CD4-positive, alpha-beta T cell treated with Interleukin-6 for 4 hours (primary cell): Measurements from ENCODE around the gene FBXO15.

Source experiments
- DNase-seq: peaks from one replicate; pipeline ENCODE4 v3.0.0-alpha.2; 2020; ENCODE audit warnings: mixed read lengths

FBXO15 gene, protein sequence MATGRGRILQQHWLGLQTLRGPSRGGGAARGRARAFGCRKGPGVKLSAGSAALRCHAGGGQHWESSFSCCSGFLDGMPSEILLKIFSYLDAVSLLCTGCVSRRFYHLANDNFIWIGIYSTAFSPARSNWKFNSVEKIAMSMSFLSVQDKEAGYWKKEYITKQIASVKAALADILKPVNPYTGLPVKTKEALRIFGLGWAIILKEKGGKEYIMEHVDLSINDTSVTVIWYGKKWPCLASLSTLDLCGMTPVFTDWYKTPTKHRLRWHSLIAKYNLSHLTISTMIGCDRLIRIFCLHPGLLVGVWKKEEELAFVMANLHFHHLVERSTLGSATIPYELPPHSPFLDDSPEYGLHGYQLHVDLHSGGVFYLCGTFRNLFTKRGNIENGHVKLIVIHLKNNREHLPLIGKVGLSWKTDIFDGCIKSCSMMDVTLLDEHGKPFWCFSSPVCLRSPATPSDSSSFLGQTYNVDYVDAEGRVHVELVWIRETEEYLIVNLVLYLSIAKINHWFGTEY

DNA sequence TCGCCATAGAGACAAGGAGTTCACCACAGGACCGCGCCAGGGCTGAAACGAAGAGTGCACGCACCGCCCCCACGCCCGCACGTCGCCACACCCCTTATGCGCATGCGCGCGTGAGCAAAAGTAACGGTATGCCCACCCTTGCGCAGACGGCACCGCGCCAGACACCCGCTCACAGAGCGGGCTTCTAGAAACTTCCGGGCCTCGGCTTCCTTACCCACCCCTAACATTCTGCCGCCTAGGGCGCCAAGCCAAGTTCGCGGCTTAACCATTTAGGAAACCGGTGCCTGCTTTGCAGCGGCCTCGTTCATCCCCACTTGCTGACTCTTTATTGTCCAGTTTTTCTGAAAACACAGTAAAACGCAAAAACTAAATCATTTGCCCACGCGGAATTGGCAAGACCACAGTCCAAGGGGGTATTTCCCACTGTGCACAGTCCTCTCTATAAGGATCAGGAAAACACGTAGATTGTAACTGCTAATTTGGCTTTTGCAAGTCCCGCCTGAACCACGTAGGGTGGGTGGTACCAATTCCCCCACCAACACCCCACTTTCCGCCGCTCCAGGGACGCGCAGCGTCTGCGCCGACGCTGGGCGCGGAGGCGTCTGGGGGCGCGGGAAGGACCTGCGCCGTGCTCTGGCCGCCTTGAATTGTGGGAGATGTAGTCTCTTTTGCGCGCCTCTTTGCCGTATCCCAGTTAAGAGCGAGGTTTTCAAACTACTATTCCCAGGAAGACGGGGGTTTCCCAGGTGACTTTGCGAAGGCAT lies at the start of gene FBXO15, which contains the start of gene TIMM21:
Gene FBXO15 (minus strand): TSS at position 56 of the 764 bp plus-strand sequence. CDS start 49 bp downstream, at position 7.
Gene TIMM21 (plus strand): TSS at position 745 of the 764 bp plus-strand sequence. CDS start 286 bp downstream, outside the sequence.
- peak; percentile 98 for DNase-seq

DNA sequence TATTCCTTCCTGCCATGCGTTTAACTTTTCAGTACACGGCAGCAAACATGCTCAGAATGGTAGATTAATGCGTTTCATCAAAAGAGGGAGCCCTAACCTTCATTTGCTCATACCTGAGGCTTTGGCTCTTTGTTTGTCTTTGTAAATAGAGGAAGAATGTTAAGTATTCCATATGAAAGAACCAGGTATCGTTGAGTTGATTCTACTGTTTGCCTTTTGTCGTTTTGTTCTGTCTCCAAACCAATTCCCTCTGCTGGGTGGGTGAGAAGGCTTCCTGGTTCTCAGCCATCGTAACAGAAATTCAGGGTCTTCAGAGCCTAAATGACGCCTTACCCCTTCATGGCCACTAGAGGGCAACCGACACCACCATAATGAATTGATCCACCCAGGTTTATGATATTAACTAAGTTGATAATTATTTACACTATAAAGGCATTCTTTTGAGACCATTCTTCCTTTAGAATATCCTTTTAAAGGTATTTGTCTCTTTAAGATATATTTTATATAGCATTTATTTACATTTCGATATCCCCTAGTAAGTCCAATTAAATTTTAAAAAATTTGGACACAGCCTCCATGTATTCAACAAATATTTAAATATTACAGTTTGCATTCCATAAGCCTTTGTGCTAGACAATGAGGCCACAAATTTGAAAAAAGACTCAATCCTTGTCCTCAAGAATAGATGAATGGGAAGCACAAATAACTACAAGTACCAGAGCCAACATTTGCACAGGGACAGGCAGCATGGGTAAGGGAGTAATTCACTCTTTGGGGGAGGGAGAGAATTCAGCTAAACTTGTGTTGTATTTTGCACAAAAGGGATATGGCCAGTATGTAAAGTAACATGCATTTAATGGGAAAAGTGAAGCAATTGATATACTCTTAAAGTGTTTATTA lies 48.8 kb upstream of the FBXO15 start:
- peak; percentile 51 for DNase-seq

DNA sequence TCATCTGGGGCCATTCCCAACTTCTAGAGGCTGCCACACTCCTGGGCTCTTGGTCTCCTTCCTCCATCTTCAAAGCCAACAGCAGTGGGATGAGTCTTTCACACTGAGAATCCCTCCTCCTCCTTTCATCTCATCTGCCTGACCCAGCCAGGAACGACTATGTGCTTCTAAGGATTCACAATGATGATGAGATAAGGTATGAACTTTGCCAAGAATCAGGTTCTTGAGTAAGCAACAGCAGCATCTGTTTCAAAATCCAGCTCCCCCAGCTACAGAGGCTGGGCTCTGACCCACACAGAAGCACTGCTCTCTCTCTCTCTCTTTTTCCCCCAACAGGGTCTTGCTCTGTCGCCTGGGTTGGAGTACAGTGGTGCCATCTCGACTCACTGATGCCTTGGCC lies 47.1 kb upstream of the FBXO15 start:
- no peak for DNase-seq

DNA sequence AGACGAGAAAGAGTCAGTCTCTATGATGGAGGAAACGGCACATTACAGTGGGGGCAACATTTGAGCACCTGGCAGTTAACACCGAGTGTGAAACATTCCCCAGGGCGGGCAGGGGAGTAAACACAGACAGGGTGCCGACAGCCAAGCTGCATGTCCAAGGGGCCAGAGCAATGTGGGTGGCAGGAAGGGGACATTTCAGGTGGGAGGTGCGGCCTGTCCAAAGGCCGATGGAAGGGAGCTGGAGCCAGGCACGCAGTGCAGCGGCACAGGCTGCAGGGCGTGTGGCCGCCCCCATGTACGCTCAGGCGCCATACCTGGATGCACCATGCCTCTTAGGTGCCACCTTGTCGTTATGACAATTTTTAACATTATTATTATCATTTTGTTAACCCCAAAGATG lies 43.9 kb upstream of the FBXO15 start:
- DNase-seq, result no peak

DNA sequence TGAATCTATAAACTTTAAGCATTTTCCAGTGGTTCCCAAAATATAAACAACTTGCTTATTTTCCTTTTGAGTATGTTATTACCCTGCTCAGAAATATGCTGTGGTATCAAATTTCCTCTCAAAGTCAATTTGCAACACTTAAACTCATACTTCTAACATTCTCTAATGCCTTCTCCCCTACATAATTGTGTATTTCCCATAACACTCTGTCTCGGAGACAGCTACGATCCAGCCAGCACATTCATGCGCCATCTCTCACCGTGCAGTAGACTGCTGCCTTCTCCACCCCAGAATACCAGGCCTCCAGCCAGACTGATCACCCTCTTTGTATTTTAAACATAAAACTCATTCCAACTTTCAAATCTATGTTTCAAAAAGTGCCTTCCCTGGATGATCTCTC lies 42.5 kb upstream of the FBXO15 start:
- DNase-seq, result no peak

DNA sequence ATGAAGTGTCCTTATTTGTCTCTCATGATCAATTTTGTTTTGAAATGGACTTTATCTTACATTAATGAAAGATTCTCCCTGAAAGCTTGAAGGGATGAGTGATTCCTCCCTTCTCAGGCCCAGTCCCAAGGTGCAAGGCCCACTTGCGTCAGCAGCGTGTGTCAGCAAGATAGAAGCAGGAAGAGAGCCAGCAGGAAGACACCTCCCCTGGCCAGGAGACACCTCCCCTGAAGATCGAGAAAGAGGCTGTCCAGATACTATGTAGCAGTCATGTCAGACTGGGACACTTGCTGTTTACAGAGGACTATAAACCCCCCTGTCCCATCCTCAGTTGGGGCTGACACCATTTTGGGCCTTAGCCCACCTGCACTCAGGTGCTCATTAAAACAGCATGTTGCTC lies 39.0 kb upstream of the FBXO15 start:
- DNase-seq, result no peak

DNA sequence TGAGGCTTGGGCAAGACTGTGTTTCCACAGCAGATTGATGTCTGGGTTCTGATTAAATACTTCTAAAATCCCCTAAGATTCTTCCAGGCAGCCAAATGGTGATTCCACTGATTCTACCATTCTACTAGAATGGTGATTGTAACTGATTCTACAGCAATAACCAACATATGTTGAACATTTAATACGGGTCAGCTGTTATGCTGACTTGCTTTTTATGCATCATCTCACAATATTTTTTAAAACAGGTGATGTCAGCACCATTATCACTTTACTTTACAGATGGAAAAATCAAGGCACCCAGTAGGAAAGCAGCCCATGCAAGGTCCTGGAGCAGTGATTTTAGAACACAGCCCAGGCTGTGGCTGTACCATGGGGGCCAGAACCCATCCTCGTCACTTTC lies 38.2 kb upstream of the FBXO15 start:
- DNase-seq, result no peak

DNA sequence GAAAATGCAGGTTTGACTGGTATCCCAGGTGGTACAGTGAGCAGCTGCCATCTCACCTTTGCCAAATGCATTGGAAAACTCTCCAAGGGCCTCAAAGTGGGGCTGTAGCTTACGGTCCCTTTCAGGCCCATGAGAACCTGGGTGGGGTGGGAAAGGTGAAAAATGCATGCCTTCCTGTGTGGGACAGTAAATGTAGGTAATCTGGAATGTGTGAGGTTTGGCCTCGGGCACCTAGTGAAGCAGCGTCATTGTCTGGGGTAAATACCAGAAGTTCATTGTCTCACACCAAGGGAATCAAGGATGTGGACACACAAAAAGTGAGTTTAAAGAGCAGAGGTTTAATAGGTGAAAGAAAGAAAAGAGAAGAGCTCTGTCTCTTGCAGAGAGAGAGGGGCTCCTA lies 37.2 kb upstream of the FBXO15 start:
- no peak for DNase-seq

DNA sequence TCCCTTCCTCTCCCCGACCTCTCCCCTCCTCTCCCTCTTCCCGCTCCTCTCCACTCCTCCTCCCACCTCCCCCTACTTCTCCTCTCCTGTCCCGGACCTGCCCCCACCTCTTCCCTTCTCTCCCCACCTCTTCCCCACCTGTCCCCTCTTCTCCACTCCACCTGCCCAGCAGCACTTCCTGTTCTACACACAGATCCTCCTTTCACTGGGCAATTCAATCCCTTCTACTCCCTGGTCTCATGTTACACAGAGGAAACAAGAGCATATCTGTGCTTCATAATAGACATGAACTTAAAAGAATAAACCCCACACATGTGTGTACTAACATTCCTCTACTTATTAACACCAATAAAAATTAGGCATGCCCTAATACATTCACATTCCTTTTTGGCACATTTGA lies 35.5 kb upstream of the FBXO15 start:
- no peak for DNase-seq

DNA sequence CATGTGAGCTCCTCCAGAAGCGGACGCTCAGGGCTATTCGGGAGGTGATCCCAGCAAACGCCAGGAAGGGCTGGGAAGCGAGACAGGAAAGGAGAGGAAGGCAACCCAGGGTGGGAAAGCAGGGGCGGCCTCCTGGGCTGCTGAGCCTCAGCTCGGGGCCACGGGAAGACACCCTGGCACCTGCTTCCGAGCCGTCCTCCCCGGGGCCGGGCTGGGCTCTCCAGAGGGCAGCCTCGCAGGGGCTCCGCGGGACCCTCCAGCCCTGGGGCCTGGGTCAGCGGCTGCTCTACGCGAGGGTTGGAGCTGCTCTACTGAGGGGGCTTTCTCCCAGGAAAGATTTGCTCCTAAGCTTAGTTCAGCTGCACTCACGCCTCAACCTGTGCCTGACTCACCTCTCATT lies 34.7 kb upstream of the FBXO15 start:
- DNase-seq, result no peak

DNA sequence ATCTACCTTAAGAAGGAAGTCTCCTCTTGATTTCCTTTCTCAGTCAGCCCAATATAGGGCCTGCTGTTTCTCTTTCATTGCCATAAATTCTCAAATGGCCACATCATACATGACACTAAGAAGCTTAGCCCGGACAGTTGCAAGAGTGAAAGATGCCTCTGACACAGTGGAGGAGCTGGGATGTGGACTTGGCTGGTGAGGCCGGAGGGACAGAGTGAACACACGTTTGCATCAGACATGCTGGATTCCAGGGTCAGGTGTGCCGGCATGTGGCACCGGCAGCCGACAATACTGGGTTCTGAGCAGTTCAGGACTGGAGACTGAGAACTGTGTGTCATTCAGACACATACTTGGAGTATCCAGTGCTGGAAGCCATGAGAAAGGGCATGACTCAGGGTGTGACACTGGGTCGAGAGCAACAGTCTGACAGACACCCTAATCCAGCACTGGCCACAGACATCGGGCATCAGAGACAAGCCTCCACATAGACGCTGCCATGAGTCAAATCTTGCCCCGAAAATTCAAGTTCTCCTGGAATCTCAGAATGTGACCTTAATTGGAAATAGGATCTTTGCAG lies 32.1 kb upstream of the FBXO15 start:
- no peak for DNase-seq

DNA sequence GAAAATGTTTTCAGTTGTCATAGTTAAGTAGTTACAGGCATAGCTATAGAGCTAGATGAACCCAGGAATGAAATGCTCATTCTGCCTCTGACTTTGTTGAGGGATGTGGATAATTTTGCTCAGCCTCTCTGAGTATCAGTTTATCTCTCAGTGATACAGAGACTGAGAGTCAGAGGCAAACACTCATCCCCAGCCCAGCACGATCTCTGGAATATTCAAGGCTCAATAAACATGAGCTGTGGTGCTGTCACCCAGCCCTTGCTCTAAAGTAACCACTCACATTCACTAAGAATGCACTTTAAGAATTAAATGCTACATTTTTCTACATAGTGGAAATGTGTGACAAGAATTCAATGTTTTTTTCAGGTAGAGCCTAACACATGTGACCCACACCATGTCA lies 31.2 kb upstream of the FBXO15 start:
- no peak for DNase-seq

DNA sequence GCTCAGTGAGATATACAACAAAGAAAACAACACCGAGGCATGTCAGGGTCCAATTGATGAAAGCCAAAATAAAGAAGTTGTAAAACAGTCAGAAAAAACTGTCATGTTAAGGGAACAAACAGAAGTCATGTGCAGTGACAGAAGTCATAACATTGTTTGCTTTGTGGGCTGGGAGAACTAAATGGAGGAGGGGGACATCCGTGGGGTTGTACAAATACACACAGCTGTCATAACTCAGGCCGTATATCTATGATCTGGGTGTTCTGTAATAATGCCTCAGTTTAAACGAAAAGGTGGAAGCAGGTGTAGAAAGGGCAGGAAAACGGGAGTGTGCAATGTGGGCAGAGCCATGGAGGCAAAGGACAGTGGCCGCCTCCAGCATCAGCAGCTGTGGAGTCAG lies 28.0 kb upstream of the FBXO15 start:
- no peak for DNase-seq

DNA sequence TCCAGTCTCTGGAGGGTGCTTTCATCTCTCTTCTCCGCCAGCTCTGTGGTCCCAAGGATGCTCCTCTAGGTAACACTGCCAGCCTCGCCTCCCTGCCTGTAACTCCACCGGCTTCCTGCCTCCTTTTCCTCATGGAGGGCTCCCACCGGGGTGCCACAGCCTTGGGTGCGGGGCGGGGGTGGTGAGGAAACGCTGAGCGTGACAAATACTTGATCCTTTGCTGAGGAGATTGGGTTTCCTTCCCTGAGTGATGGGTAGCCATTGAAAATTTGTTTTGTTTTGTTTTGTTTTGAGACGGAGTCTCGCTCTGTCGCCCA lies 25.8 kb upstream of the FBXO15 start:
- no peak for DNase-seq

DNA sequence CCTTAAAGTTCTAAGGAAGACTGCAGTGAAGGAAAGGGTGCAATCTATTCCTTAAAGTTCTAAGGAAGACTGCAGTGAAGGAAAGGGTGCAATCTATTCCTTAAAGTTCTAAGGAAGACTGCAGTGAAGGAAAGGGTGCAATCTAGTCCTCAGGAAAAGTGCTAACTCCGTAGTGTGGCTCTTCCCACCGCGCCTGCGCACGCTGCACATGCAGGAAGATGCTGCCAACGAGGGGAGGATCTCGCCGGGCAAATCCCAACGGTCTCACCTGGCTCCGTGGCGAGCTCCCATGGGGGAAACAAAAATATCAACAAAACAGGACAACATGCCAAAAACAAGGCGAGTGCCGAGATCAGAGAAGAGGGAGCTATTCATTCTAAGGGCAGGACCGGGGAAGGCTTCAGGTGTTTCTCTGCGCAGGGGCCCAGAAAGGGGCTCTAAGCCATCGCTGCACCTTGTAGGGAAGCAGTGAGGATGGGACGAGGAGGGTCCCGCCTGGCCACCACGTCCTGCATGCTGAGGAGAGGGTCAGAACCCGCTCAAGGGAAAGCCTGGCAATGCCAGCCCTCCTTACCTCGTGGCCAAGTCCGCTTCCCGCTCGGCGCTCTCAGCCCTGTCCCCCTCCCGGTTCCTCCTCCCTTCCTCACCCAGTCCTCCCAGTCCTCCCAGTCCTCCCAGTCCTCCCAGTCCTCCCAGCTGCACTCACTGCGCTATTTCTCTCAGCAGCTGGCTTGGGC lies 25.2 kb upstream of the FBXO15 start:
- DNase-seq, result no peak

DNA sequence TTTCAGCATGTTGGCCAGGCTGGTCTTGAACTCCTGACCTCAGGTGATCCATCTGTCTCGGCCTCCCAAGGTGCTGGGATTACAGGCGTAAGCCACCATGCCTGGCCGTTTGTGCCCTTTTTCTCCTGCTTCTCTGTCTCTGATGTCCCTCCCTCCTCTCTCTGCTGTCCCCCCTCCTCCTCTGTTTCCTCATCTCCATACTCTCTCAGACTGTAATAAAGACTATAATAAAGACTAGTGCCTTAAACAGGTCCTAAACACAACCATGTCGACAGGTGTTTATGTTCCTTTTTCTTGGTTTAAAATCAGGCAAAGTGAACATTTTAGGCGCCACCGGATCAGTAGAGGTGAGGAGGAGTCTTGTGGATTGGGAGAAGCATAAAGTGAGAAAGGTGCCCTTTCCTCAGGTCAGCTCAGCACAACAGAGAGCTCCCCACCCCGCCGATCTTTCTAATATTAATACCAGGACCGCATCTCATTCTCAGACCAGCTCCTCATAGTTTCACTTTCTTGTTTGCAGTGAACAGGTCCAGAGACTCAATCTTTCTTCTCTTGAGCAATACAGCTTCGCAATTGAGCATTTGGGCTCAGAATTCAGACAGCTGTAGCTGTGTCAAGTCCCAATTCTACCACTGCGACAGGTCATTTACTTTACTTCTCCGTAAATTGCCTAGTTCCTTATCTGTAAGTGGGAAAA lies 24.4 kb upstream of the FBXO15 start:
- no peak for DNase-seq

DNA sequence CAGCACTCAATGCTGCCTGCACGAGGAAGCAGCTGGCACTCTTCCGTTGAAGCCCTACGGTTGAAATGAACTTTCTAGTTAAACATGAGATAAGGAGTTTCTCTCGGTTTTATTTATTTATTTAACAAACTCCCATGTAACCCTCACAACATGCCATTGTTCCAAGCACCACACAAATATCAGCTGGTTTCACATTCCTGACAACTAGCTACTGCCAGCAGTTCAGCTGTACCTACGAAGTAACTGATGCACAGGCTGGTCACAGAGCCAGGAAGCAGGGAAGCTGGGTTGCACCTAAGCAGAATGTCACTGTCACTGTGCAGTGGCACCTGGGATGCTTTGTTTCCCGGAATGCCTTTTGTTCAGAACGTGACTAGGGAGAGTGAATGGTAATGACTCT lies 18.8 kb upstream of the FBXO15 start:
- DNase-seq, result no peak

DNA sequence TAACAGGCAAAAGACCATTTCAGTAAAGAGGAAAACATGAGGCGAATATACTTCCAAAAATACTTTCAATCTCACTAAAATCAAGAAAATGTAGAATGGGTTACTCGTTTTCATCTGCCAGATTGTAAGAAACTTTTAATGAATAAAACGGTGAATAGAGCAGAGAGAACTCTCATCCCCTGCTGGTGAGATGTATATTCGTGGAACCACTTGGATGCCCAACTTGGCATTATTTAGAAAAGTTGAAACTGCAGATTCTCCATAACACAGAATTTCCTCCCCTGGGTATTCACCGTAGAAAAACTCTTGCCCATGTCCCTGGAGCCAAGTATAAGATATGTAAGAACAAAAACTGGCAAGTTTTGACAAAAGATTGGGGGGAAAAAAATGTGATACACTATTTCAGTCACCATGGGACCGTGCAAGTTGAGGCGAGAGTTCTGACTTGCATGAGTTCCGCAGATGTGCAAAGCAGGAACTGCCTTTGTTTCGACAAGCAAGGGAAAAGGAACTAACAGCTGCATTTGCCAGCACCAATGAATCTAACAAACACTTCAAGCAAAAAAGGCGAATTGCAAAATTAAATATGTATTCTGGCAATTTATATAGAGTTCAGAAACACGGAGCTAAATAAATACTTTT lies 15.5 kb upstream of the FBXO15 start:
- DNase-seq, result no peak

DNA sequence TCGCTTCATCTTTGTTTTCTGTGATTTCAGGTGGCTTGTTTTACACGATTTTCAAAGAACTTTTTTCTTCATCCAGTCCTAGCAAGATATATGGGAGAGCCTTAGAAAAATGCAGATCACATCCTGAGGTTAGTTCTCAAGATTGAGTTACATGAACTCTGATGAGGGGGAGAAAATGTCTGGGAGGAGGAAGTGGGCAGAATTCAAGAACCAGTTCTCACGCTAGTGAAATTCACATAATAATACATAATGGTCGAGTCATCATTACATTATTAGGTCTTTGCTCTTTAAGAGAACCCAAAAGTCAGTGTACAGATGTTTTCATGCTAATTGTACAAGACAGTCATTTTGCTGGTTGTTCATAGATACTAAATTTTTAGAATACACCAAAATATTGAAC lies 7.6 kb upstream of the FBXO15 start:
- no peak for DNase-seq

DNA sequence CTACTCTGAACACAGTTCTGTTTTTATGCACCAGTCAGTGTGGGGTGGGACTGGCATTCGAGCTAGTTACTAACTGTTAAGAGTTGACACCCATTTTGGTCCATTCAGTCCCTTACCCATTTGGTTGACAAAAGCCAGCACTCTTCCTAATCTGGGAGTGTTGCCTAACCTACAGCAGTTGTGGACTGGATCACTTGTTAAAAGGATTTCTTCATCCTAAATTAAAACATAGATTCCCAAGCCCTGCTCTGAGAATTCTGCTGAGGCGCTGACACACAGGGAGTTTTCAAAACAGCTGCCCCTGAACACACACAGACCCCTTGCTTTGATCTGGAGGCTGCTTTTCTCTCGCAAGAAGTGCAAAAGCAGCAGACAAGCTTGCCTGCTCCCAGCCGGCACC lies 7.1 kb upstream of the FBXO15 start:
- DNase-seq, result no peak

DNA sequence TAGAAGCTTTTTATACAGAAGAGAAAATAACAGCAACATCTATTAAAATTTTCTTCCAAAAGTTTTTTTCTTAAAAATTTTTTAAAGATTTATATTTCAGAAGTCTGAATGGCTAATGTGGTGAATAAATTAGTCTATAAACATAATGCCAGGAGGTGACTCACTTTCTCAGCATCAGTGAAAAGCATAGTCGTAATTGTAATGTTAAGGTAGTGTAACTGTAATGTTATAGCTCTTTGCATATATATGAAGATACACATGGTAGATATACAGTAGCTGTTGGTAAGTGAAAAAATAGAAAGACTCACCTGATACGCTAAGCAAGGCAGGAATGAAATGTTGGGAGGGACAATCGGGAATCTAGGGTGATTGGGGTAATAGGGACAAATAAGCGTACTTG lies 6.2 kb upstream of the FBXO15 start:
- no peak for DNase-seq
